Cardiac fibroblast (primary cell): ENCODE measurements around the gene GNG14.
"Not testable (repeated sequence)": the region's sequence is repeated elsewhere in the genome, so short reads cannot be mapped to it uniquely, and the experiment has no call there.

ENCODE experiments used
- DNase-seq, 2 donors: peaks; one replicate each; pipeline versions ENCODE4 v3.0.0 to v3.0.0-alpha.2; 2010; ENCODE audit warnings: low read depth in 2 of 2
- H3K4me3 ChIP-seq, 2 donors: replicated peaks in 1 of 2; 1 replicate in 1 of 2; 2 replicates in 1 of 2; pipeline ENCODE4 v1.5.1; 2011; ENCODE audit warnings: low read depth in 2 of 2, low read length in 2 of 2, mild to moderate bottlenecking in 2 of 2, moderate library complexity in 1 of 2
- CTCF ChIP-seq: IDR thresholded peaks from one replicate; pipeline ENCODE4 v1.5.1; 2011; ENCODE audit warnings: low read depth, mild to moderate bottlenecking, low read length, inconsistent platforms

Gene GNG14

GRCh38 chr19:12687496-12688196 lies at the start of gene GNG14:
GNG14 (plus strand) TSS chr19:12687998; CDS start chr19:12688049, 51 bp downstream.
- TF ChIP-seq CTCF: no peak
- no peak within 1 kb of the TSS for H3K4me3 ChIP-seq
- DNase-seq: no peak

GRCh38 chr19:12638611-12639182 lies 49.1 kb upstream of the GNG14 start:
- no peak for TF ChIP-seq CTCF
- no peak overlapping the region for H3K4me3 ChIP-seq
- no peak for DNase-seq

- peak; percentile 77 to 85 for DNase-seq
- TF ChIP-seq CTCF: peak; percentile 84
- peak overlapping the region; percentile 2 to 3 for H3K4me3 ChIP-seq
These were observed 47.7 kb upstream of the GNG14 start for GRCh38 chr19:12639901-12640613.

GRCh38 chr19:12641456-12641855 lies 46.3 kb upstream of the GNG14 start:
- no peak for DNase-seq
- H3K4me3 ChIP-seq: no peak overlapping the region

GRCh38 chr19:12642506-12642905 lies 45.3 kb upstream of the GNG14 start:
- no peak for TF ChIP-seq CTCF
- DNase-seq: no peak
- no peak overlapping the region for H3K4me3 ChIP-seq

More at GRCh38 chr19:12641456-12641855, 46.3 kb upstream of the GNG14 start:
- no peak for TF ChIP-seq CTCF

- H3K4me3 ChIP-seq, DNase-seq: not testable (repeated sequence)
These were observed 44.1 kb upstream of the GNG14 start for GRCh38 chr19:12643716-12644115.

- no peak overlapping the region for H3K4me3 ChIP-seq
- no peak for DNase-seq
- no peak for TF ChIP-seq CTCF
These were observed 41.2 kb upstream of the GNG14 start for GRCh38 chr19:12646551-12646950.
